Neuronal stem cell (in vitro differentiated cells): ENCODE data around the gene DACH2.
"Not testable (repeated sequence)": the region's sequence is repeated elsewhere in the genome, so short reads cannot be mapped to it uniquely, and the experiment has no call there.

Experiments used
- DNase-seq: peaks from one replicate; pipeline ENCODE4 v3.0.0-alpha.2; 2013; ENCODE audit warnings: low spot score
- H2AFZ ChIP-seq: one replicate; pipeline ENCODE4 v1.6.1; 2013; ENCODE audit warnings: mild to moderate bottlenecking, low read length, inconsistent platforms
- H2AK5ac ChIP-seq: 2 replicates; pipeline ENCODE4 v1.6.1; 2013; ENCODE audit warnings: low read depth, mild to moderate bottlenecking, inconsistent platforms, low read length, moderate library complexity, mixed read lengths
- H2BK120ac ChIP-seq: 2 replicates; pipeline ENCODE4 v1.6.1; 2013; ENCODE audit warnings: low read depth, mild to moderate bottlenecking, inconsistent platforms, low read length, moderate library complexity, mixed read lengths
- H2BK12ac ChIP-seq: one replicate; pipeline ENCODE4 v1.6.1; 2013; ENCODE audit warnings: low read length, inconsistent platforms
- H2BK15ac ChIP-seq: 2 replicates; pipeline ENCODE4 v1.6.1; 2013; ENCODE audit warnings: mild to moderate bottlenecking, low read length, inconsistent platforms, mixed read lengths
- H2BK5ac ChIP-seq: one replicate; pipeline ENCODE4 v1.6.1; 2013; ENCODE audit warnings: inconsistent platforms, mild to moderate bottlenecking, low read length, moderate library complexity
- H3K14ac ChIP-seq: one replicate; pipeline ENCODE4 v1.6.1; 2013; ENCODE audit warnings: low read length, inconsistent platforms
- H3K18ac ChIP-seq: 2 replicates; pipeline ENCODE4 v1.6.1; 2013; ENCODE audit warnings: low read length, inconsistent platforms
- H3K23ac ChIP-seq: 2 replicates; pipeline ENCODE4 v1.6.1; 2013; ENCODE audit warnings: low read depth, mild to moderate bottlenecking, mixed read lengths, low read length, inconsistent platforms; ENCODE audit not compliant: poor library complexity
- H3K27ac ChIP-seq: replicated peaks from 3 replicates; pipeline ENCODE4 v1.5.1; 2013; ENCODE audit warnings: low read length, inconsistent platforms
- H3K27me3 ChIP-seq, 3 experiments: 2 replicates each; pipeline ENCODE4 v1.6.1; 2013; ENCODE audit warnings: low read length in 3 of 3, mild to moderate bottlenecking in 2 of 3, inconsistent platforms in 1 of 3, low read depth in 1 of 3, mixed read lengths in 1 of 3, moderate library complexity in 1 of 3; ENCODE audit not compliant: control insufficient read depth in 3 of 3, insufficient read depth in 3 of 3
- H3K36me3 ChIP-seq, 2 donors: replicated peaks in 1 of 2; 2 replicates each; pipeline ENCODE4 v1.6.1; 2013; ENCODE audit warnings: low read length in 2 of 2; ENCODE audit not compliant: control insufficient read depth in 2 of 2, insufficient read depth in 2 of 2
- H3K4ac ChIP-seq: 2 replicates; pipeline ENCODE4 v1.6.1; 2013; ENCODE audit warnings: inconsistent platforms, mild to moderate bottlenecking, low read length, moderate library complexity
- H3K4me1 ChIP-seq, 2 donors: 1 replicate in 1 of 2; 2 replicates in 1 of 2; pipeline ENCODE4 v1.6.1; 2013; ENCODE audit warnings: low read length in 2 of 2, low read depth in 1 of 2; ENCODE audit not compliant: control insufficient read depth in 2 of 2, insufficient read depth in 1 of 2
- H3K4me2 ChIP-seq: one replicate; pipeline ENCODE4 v1.6.1; 2013; ENCODE audit warnings: mild to moderate bottlenecking, low read length, inconsistent platforms; ENCODE audit not compliant: insufficient read depth, poor library complexity, severe bottlenecking
- H3K4me3 ChIP-seq, 2 donors: 2 replicates each; pipeline ENCODE4 v1.5.1; 2013; ENCODE audit warnings: low read length in 2 of 2, mild to moderate bottlenecking in 2 of 2, inconsistent platforms in 1 of 2, moderate library complexity in 1 of 2
- H3K79me1 ChIP-seq: one replicate; pipeline ENCODE4 v1.6.1; 2013; ENCODE audit warnings: low read depth, mild to moderate bottlenecking, inconsistent platforms, low read length, moderate library complexity
- H3K9ac ChIP-seq: one replicate; pipeline ENCODE4 v1.6.1; 2013; ENCODE audit warnings: mild to moderate bottlenecking, low read depth, low read length, inconsistent platforms; ENCODE audit not compliant: poor library complexity
- H3K9me3 ChIP-seq, 2 donors: replicated peaks in 1 of 2; 2 replicates each; pipeline versions ENCODE3 to v1.6.1; 2013; ENCODE audit warnings: low read length in 2 of 2, mild to moderate bottlenecking in 2 of 2, inconsistent platforms in 1 of 2, low read depth in 1 of 2, mixed read lengths in 1 of 2, moderate library complexity in 1 of 2; ENCODE audit not compliant: control insufficient read depth in 2 of 2, insufficient read depth in 1 of 2
- H4K8ac ChIP-seq: one replicate; pipeline ENCODE4 v1.6.1; 2013; ENCODE audit warnings: low read depth, mild to moderate bottlenecking, inconsistent platforms, low read length, moderate library complexity
- H4K91ac ChIP-seq: one replicate; pipeline ENCODE4 v1.6.1; 2013; ENCODE audit warnings: low read length, low read depth, mild to moderate bottlenecking, inconsistent platforms; ENCODE audit not compliant: poor library complexity
- WGBS, 2 donors: extraction: QIAGEN DNeasy Blood & Tissue Kit; methylation state at CpG; one replicate each; pipeline ENCODE4 v1.1.7; 2013; ENCODE audit warnings: missing lambda C conversion rate in 2 of 2, mixed read lengths in 1 of 2; ENCODE audit not compliant: insufficient read length in 2 of 2, insufficient replicate concordance in 1 of 2; ENCODE audit errors: extremely low coverage in 2 of 2; 5-methylcytosine and 5-hydroxymethylcytosine counted together

Gene DACH2

GRCh38 chrX:86171366-86171765 is 23.1 kb downstream of the DACH2 start:
- Histone ChIP-seq H3K23ac (no peak overlapping the region), H3K14ac (no peak overlapping the region), H3K36me3 (no peaks in the 10 kb centered on the region), H3K4me2 (no peak overlapping the region), H3K9me3 (no peaks in the 10 kb centered on the region), H3K27ac (no peak overlapping the region), H3K79me1 (no peaks in the 10 kb centered on the region), H3K4me1 (no peaks in the 10 kb centered on the region), H3K4me3 (no peak overlapping the region), H2BK120ac (no peak overlapping the region), H3K9ac (no peak overlapping the region), H3K18ac (no peak overlapping the region), H2AK5ac (no peak overlapping the region), H4K8ac (no peak overlapping the region), H2BK15ac (no peak overlapping the region), H2BK12ac (no peak overlapping the region), H4K91ac (no peak overlapping the region), H2BK5ac (no peak overlapping the region), H2AFZ (no peak overlapping the region), H3K27me3 (no peaks in the 10 kb centered on the region), H3K4ac (no peak overlapping the region)
- WGBS, 2 donors: no CpG with 5 or more reads among the region's 3 CpGs
- no peak for DNase-seq

GRCh38 chrX:86178906-86179305 is 30.7 kb downstream of the DACH2 start:
- Histone ChIP-seq H2BK120ac (no peak overlapping the region), H3K36me3 (no peaks in the 10 kb centered on the region), H3K14ac (no peak overlapping the region), H2BK5ac (no peak overlapping the region), H3K4me2 (no peak overlapping the region), H3K23ac (no peak overlapping the region), H2AK5ac (no peak overlapping the region), H2AFZ (no peak overlapping the region), H3K4me1 (no peaks in the 10 kb centered on the region), H3K4ac (no peak overlapping the region), H3K18ac (no peak overlapping the region), H3K9ac (no peak overlapping the region), H3K9me3 (no peaks in the 10 kb centered on the region), H4K91ac (no peak overlapping the region), H4K8ac (no peak overlapping the region), H2BK15ac (no peak overlapping the region), H3K27ac (no peak overlapping the region), H3K4me3 (no peak overlapping the region), H3K79me1 (no peaks in the 10 kb centered on the region), H3K27me3 (no peaks in the 10 kb centered on the region), H2BK12ac (no peak overlapping the region)
- DNase-seq: no peak
- WGBS, 2 donors: no CpG with 5 or more reads among the region's 1 CpG

GRCh38 chrX:86181325-86181724 is 33.1 kb downstream of the DACH2 start:
- H3K9me3 ChIP-seq, H2AFZ ChIP-seq, H3K23ac ChIP-seq, H3K79me1 ChIP-seq, H3K36me3 ChIP-seq, H4K91ac ChIP-seq, DNase-seq, H4K8ac ChIP-seq, H3K4me1 ChIP-seq, H3K14ac ChIP-seq, H2BK15ac ChIP-seq, H2BK120ac ChIP-seq, H3K4ac ChIP-seq, H3K4me2 ChIP-seq, H3K18ac ChIP-seq, H2AK5ac ChIP-seq, H3K4me3 ChIP-seq, H3K27me3 ChIP-seq, H2BK12ac ChIP-seq, H3K27ac ChIP-seq, H2BK5ac ChIP-seq, H3K9ac ChIP-seq: not testable (repeated sequence)
- no CpG with 5 or more reads among the region's 7 CpGs for WGBS, 2 donors

GRCh38 chrX:86192827-86193226 is 44.6 kb downstream of the DACH2 start:
- no peaks in the 10 kb centered on the region for H3K36me3 ChIP-seq
- no peak overlapping the region for H4K91ac ChIP-seq
- no peak overlapping the region for H4K8ac ChIP-seq
- no peak overlapping the region for H3K4me2 ChIP-seq
- DNase-seq: no peak
- no peak overlapping the region for H2BK120ac ChIP-seq
- no peak overlapping the region for H3K18ac ChIP-seq
- no peaks in the 10 kb centered on the region for H3K27me3 ChIP-seq
- H3K27ac ChIP-seq: no peak overlapping the region
- H2BK15ac ChIP-seq: no peak overlapping the region
- H3K14ac ChIP-seq: no peak overlapping the region
- no peak overlapping the region for H3K4me3 ChIP-seq
- no peaks in the 10 kb centered on the region for H3K4me1 ChIP-seq
- H2BK5ac ChIP-seq: no peak overlapping the region
- no CpG with 5 or more reads among the region's 1 CpG for WGBS, 2 donors
- no peak overlapping the region for H2AFZ ChIP-seq
- H2BK12ac ChIP-seq: no peak overlapping the region
- no peak overlapping the region for H2AK5ac ChIP-seq
- no peak overlapping the region for H3K23ac ChIP-seq
- H3K9me3 ChIP-seq: no peaks in the 10 kb centered on the region
- no peak overlapping the region for H3K4ac ChIP-seq
- H3K9ac ChIP-seq: no peak overlapping the region
- H3K79me1 ChIP-seq: no peaks in the 10 kb centered on the region
